HG03432 (cell line): Measurements from ENCODE around the gene CACTIN.

Source experiments
- ATAC-seq: cut with Tn5 transposase; IDR thresholded peaks from one replicate; pipeline ENCODE4 v1.9.1; 2021; ENCODE audit warnings: mild to moderate bottlenecking, moderate library complexity; ENCODE audit not compliant: unreplicated experiment

Gene CACTIN

DNA sequence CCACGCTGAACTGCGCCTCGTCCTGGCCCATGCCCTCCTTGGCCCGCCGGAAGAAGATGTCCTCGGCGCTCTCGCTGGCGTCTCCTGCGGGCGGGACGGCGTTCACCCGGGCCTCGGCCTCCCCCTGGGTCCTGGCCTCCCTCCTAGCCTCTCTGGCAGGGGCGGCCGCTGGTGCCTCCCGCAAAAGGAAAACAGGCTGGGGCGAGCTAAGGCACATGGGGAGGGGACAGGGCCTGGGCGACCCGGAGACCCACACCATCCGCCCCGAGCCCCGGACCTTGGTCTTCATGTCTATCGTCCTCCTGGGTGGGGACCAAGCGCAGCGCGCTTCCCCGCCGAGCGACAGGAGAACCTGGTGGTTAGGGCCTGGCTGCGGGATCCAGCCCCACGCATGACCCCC, 14.3 kb downstream of the CACTIN start:
- ATAC-seq = no peak

DNA sequence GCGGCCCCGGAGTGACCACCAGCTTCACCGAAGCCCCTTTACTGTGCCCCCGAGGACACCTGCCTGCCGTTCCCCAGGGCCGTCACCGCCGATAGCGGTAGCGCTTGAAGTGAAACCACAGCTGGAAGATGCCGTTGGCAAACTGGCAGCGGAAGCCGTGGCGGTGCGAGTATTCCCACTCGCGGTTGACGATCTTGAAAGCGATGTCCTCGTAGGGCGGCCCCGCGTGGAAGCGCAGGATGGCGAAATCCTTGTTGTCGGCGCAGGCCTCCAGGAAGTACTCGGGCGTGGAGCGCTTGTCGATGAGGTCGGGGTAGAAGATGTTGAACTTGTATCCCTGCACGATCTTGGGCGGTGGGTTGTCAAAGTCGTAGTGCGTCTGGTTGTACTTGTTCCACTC, 14.7 kb downstream of the CACTIN start:
- ATAC-seq = no peak

- no peak for ATAC-seq
These were observed 15.6 kb downstream of the CACTIN start for GRCh38 chr19:3610745-3611717.

DNA sequence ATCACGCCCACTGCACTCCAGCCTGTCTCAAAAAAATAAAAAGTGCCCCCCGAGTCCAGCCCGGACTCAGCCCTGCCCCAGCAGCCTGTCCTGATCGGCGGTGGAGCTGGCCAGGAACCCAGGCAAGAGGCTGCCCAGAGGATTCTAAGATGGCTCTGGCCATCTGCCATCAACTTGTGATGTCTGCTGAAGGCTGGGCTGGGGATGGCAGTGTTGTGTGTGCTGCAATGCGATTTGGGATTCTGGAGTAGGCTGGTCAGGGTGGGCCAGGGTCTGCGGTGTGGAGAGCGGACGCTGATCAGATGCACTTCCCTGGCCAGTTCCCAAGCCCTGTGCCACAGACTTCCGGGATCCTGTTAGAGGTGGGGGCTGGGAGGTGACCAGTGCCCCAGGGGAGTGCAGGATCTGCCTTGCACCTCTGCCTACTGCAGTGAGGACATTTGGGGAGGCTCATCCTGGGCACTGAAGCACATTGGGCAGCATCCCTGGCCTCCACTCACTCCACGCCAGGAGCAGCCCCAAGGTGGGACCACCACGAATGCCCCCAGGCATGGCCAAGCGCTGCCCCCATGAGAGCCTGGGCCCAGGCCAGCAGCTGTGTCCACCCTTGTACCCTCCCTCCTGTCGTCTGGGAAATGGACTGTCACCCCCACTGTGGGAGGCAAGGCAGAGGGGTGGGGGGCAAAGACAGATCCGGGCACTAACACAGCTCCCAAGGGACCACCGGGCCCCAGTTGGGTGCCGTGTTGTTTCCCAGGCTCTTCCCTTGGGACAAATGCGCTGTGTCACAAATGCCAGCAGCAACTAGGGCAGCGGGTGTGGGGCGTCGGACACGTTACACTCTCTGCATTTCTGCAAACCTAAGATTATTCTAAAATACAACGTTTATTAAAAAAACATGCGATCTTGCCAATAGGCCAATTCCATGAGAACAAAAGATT, 16.5 kb downstream of the CACTIN start:
- no peak for ATAC-seq

- ATAC-seq = no peak
These were observed 17.8 kb downstream of the CACTIN start for GRCh38 chr19:3608750-3609322.

GRCh38 chr19:3608079-3608641, 18.4 kb downstream of the CACTIN start:
- no peak for ATAC-seq

DNA sequence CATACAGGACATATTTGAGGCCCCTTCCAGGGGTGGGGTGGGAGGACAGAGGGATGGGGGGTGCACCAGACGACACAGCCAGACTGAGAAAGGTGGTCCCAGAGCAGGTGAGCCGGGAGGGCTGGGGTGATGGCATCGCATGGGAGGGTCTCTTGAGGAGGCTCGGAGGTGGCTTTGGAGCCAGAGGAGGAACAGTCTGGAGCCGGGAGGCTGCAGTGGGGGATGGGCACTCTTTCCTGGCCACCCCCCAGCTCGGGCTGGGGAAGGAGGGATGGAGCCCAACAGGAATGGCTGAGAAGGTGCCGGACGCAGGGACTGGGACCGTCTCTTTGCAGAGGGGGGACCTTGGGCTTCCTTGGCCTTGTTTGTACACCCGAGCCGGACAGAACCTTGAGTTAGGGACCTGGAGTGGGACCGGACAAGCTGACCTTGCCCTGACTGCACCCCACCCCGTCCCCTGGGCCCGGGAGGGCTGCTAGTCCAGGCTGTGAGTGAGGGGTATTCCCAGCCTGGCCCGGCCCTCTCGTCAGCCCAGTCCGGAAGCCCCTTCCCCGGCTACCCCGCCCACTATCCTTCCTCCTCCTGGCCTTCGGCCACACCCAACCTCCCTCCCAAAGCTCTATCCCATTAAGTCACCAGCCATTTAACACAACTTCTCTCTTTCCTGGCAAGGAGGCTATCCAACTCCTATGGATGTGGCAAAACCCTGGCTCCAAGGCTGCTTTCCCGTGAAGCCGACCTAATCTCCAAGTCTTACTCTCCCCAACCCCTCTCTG, 19.1 kb downstream of the CACTIN start:
- ATAC-seq = no peak

DNA sequence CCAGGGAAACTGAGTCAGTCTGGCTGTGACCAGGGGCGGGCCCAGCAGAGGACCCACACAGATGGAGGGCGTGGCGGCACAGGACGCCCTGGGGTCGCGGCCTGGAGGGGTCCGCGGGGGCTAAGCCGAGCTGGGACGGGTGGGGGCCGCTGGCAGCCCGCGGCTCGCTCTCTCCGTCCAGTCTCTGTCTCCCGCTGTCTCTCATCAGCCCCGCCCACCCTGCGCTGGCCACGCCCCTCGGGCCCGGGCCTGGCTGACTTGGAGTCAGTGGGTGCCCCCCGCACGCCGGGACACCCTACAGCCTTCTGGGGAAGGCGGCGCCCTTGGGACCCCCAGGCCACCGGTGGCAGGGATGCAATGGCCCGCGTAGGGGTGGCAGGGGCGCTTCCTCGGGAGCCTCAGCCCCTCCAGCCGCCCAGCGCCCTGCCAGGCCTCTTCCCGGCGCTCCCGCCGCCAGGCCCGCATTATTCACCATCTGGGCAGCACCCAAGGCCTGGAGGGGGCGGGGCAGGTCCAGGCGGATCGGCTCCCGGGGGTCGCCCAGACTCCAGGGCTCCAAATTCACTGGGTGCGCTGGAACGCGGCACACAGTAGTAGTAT, 19.8 kb downstream of the CACTIN start, which contains the start of gene TBXA2R:
TSS of gene TBXA2R (minus strand) at position 186 of the 600 bp plus-strand sequence. CDS start 6,241 bp downstream, outside the sequence.
- no peak for ATAC-seq

DNA sequence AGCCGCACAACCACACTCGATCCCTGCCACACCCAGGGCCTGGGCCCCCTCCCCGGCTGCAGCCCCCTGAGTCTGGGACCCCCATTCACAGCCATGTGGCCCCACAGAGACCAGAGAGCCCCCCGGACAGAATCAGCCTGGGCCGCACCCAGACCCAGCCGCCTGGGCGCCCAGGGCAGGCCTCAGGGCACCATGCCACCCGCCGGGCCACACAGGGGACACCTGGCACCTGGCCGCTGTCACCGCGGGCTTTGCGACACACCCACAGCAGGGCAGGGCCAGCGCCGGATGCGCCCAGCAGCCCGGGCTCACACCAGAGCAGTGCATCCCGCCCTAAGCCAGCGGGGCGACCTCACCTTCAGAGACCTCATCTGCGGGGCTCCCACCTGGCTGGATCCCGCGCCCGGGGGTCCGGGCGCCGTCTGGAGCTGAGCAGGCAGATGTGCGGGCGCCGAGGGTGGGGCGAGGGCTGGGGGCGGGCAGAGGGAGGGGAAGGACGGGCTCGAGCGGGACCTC, 20.4 kb downstream of the CACTIN start:
- no peak for ATAC-seq

GRCh38 chr19:3605770-3606169, 20.8 kb downstream of the CACTIN start:
- no peak for ATAC-seq

GRCh38 chr19:3605361-3605760, 21.2 kb downstream of the CACTIN start:
- no peak for ATAC-seq

GRCh38 chr19:3604987-3605343, 21.6 kb downstream of the CACTIN start:
- ATAC-seq = no peak

GRCh38 chr19:3604227-3604986, 22.2 kb downstream of the CACTIN start:
- no peak for ATAC-seq

DNA sequence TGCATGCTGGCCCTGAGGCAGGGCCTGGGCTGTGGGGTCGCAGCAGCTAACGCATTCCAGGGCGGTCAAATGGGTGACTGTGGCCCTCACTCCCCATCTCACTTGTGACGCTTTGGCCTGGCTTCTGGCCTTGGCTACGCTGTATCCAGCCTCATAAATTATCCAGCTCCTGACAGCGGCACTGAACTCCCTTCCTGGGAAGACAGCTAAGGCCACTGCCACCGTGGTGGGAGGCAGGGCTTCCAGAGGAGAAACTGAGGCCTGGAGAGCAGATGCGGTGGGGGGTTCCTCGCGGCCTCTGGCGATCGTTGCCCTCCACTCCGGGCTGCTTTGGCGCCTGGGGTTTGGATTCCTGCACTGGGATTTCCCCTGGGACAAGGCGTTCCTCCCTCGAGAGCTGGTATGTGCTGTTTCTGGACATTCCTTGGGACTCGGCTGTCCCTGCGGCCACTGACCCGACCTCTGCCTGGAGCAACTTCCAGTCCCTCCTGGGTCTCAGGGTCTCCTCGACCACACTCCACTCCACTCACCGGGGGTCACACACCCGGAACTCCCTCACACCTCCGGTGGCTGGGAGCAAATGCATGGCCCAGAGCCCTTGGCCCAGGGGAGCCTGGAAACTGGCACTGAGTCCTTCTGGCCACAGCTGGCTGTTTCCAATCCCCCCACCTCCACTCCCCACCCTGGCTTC, 23.3 kb downstream of the CACTIN start:
- ATAC-seq = no peak

- no peak for ATAC-seq
These were observed 25.6 kb downstream of the CACTIN start for GRCh38 chr19:3601021-3601420.

- no peak for ATAC-seq
These were observed 26.8 kb downstream of the CACTIN start for GRCh38 chr19:3599776-3600187.

GRCh38 chr19:3595521-3596061, 31.0 kb downstream of the CACTIN start:
- ATAC-seq = no peak

GRCh38 chr19:3593156-3593555, 33.4 kb downstream of the CACTIN start:
- ATAC-seq = no peak
